GM12864 (cell line): ENCODE measurements around the gene ARHGEF7.

Experiments
- DNase-seq: peaks from one replicate; pipeline ENCODE4 v3.0.0-alpha.2; 2011; ENCODE audit warnings: low read depth
- H3K4me3 ChIP-seq: 2 replicates; pipeline ENCODE4 v1.5.1; 2011; ENCODE audit warnings: mild to moderate bottlenecking, low read depth, low read length, control low read depth
- TF ChIP-seq, protein P1 (sequence below): IDR thresholded peaks from 2 replicates; pipeline ENCODE4 v1.5.1; 2011; ENCODE audit warnings: low read depth, mild to moderate bottlenecking, moderate library complexity, low read length, control low read depth, inconsistent platforms; ENCODE audit errors: missing control alignments

Gene ARHGEF7

DNA sequence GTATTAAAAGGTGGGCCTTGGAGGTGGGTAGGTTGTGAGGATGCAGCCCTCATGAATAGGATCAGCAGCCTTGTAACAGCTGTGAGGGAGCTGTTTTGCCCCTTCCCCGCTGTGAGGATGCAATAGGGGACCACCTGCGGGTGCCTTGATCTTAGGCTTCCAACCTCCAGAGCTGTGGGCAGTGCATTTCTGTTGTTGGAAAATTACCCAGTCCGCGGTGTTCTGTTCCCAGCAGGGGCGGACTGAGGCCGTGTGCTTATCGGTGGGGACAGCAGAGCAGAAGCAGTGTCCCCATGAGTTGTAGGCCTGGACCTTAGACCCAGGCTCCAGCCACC lies 150.6 kb downstream of the ARHGEF7 start:
- no peak for DNase-seq
- TF ChIP-seq, protein P1, sequence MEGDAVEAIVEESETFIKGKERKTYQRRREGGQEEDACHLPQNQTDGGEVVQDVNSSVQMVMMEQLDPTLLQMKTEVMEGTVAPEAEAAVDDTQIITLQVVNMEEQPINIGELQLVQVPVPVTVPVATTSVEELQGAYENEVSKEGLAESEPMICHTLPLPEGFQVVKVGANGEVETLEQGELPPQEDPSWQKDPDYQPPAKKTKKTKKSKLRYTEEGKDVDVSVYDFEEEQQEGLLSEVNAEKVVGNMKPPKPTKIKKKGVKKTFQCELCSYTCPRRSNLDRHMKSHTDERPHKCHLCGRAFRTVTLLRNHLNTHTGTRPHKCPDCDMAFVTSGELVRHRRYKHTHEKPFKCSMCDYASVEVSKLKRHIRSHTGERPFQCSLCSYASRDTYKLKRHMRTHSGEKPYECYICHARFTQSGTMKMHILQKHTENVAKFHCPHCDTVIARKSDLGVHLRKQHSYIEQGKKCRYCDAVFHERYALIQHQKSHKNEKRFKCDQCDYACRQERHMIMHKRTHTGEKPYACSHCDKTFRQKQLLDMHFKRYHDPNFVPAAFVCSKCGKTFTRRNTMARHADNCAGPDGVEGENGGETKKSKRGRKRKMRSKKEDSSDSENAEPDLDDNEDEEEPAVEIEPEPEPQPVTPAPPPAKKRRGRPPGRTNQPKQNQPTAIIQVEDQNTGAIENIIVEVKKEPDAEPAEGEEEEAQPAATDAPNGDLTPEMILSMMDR = no peak
- no peak overlapping the region for H3K4me3 ChIP-seq

DNA sequence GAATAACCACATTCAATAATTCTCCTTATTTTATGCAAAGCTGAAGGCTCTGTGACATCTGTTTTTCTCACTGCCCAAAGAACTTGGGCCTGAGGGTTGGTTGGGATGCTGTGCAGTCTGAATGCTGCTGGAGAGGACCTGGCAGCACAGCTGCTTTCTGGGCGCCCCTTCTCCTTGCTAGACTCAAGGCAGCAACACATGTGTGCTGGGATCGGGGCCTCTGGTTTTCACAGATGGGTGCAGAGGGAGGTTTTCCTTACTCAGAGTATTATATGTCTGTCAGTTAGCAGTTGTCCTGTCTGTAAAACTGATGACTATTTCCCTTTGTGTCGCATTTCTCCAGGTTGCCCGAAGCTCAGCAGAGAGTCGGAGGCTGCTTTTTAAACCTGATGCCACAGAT lies 152.1 kb downstream of the ARHGEF7 start:
- H3K4me3 ChIP-seq = no peak overlapping the region
- TF ChIP-seq, protein P1 = no peak
- no peak for DNase-seq

DNA sequence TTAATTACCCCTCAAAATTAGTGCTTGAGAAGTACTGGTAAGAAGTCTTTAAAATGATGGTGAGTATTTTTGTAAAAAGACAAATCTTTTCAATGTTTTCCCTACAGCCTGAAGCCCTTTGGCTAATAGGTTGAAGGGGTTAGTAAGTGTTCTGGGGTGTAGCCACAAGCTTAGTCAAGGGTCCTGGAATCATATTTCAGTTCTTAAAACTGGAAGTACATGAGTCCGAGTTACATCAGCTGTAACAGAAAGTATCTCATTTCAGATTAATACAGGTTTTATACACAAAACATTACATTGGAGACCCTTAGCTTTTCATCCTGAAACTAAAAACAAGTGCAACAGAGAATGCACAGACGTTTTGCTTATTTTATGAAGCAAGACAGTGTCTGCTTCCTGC lies 152.7 kb downstream of the ARHGEF7 start:
- DNase-seq = no peak
- TF ChIP-seq, protein P1 = no peak
- H3K4me3 ChIP-seq = no peak overlapping the region

DNA sequence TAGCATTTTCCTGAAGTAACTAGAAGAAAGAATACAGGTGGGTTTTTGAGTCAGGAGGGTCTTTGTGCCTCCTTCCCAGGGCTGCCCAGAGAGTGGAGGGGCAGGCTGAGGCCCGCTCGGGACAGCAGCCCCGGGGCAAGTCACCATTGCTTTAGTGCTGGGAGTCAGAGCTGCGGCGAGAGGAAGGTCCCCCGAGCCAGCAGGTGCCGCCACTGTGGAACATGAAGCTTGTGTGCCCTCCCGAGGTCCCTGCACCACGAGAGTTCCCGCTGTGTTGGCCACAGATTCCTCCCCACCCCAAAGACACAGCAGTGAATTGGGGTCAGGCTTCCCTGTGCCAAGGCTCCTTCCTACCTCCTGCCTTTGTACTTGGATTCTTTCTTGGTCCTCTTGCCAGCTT lies 154.4 kb downstream of the ARHGEF7 start:
- TF ChIP-seq, protein P1 = no peak
- DNase-seq = no peak
- no peak overlapping the region for H3K4me3 ChIP-seq

DNA sequence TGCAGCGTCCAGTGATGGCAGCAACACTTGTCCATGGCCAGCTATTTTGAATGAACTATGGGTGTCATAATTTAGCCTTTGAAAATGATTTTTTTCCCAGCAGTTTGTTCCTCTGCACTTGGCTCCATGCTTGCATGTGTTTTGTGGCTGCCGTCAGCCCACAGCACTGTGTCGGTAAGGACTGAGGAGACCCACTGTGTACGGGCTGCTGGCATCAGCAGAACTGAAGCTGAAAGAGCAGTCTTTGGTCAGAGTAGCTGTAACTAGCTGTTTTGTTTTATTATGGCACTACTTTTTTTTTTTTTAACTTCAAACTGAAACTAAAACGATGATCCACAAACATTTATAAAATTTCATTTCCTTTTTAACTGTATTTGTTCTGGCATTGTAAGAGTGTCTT lies 155.0 kb downstream of the ARHGEF7 start:
- TF ChIP-seq, protein P1 = no peak
- H3K4me3 ChIP-seq = no peak overlapping the region

DNA sequence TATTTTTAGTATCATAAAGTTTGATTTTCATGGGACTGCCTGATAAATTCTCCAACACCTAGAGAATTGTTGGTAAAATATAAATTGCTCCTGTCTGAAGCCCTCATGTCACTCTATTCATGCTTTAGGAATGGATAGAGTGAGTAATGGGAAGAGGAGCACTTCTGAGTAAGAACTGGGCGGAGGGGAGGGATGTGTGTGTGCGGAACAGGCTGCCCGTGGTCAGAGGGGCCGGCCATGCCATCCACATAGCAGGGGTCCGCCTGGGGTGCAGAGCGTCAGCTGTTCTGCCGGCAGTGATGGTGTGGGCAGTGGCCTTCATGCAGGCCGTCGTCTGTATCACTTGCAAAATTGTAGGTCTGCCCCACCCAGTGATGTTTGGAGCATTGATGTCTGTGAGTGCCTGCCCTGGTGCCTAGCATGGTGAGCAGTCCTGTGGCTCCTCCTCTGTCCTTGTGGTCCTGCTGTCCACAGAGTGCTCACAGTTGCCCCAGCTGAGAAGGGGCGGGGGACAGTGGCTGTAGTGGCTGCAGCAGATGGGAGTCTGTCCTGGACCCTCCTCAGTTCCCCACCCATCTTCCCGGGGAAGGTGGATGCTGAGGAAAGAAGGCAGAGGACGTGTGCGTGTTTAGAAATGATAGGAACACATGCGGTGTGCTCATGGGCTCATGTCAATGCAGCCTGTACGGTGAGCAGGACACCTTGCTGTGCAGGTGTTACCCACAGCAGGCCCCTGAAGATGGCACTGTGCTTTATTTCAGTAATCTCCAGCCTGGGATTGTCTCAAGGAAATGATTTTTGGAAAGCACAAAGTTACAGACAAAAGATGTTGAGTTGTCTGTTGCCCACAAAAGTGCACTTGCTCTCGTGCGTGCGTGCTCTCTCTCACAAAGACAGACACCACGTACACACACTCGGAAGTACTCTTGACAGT lies 155.9 kb downstream of the ARHGEF7 start:
- TF ChIP-seq, protein P1 = no peak
- no peak for DNase-seq

More for the DNA sequence above, 155.0 kb downstream of the ARHGEF7 start:
- no peak for DNase-seq

DNA sequence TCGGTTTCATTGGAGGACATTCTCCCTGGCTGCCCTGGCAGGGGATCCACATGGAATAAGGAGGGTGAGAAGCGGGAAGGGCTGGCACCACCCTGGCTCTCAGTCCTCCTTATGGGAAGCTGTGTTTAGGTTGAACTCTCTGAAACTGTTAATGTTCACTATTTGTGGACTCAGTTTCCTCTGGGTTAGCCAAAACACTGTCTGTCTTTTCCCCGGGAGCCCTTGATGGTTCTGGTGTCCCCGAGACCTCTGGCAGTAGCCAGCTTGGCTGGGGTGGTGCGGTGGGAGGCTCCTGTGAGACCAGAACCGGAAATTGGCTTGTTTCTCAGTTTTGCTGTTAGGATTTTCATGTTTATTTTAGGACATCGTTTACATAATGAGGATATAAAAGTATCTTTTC lies 157.0 kb downstream of the ARHGEF7 start:
- no peak for DNase-seq
- TF ChIP-seq, protein P1 = no peak
- no peak overlapping the region for H3K4me3 ChIP-seq

More for the DNA sequence above, 155.9 kb downstream of the ARHGEF7 start:
- H3K4me3 ChIP-seq = no peak overlapping the region
